Measurements from ENCODE around the gene ORC3.

DNA sequence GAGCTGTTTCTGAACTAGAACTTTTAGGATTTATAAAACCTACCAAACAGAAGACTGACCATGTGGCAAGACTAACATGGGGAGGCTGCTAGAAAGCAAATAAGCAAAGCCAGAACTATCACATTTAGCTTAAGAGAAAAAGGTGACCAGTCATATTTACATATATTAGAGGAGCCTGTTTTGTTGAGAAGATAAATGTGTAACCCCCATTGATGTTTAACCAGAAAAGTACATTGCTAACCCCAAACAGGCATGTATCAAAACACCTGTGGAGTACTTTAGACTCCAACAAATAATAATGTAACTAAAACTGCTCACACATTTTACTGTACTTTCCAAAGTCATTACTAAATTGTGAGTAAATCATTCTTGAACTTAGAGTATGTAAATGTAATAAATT lies 77.1 kb downstream of the ORC3 start:
- TF ChIP-seq GATA2 (IDR thresholded peaks at IDR 0.05; ENCODE audit: low read depth, low read length) (no peak), GATA3 (IDR thresholded peaks at IDR 0.05; ENCODE audit: low read depth, low read length) (no peak)
